Endothelial cell of umbilical vein (primary cell): Measurements from ENCODE around the gene PGLYRP4. TPM values are rescaled to one million over a fixed set of nuclear protein-coding genes. Genes with fewer than 3 reads are reported as not detected.

ENCODE experiments used
- BruUV-seq: library from RNA; stranded (reverse); fragments of 400-500 nt; replicated peaks from 2 replicates; lab custom pipeline; 2021; lab: Mats Ljungman, UMichigan
- CTCF ChIA-PET: fragments of 300-600, 350-600 bp; sonication (Branson Sonifier 250); formaldehyde crosslinking; loops from one replicate; lab custom pipeline; 2021; ENCODE audit warnings: antibody characterized with exemption, inconsistent platforms; lab: Charles Lee
- POLR2A ChIA-PET: fragments of 300-600, 350-600 bp; sonication (Branson Sonifier 250); formaldehyde crosslinking; loops from one replicate; lab custom pipeline; 2021; ENCODE audit warnings: antibody characterized with exemption, inconsistent platforms; lab: Charles Lee
- DNase-seq: peaks from one replicate; pipeline ENCODE4 v3.0.0-alpha.2; 2011; ENCODE audit warnings: low read depth, low spot score
- FAIRE-seq: peaks from 2 replicates; lab custom pipeline; 2011; peaks lifted over from hg19 to GRCh38; lab: Jason Lieb, UNC
- H2AFZ ChIP-seq: 2 replicates; pipeline ENCODE4 v1.6.0; 2012; ENCODE audit warnings: low read depth, low read length, control low read depth, inconsistent platforms
- H3K27ac ChIP-seq: 2 replicates; pipeline ENCODE4 v1.5.1; 2011; ENCODE audit warnings: low read depth, mild to moderate bottlenecking, control low read depth, low read length, moderate library complexity; ENCODE audit not compliant: insufficient read depth
- H3K27me3 ChIP-seq, 2 experiments: 2 replicates each; pipeline versions ENCODE4 v1.6.0 to v1.6.1; 2011; ENCODE audit warnings: low read length in 2 of 2, mixed read lengths in 1 of 2; ENCODE audit not compliant: control insufficient read depth in 2 of 2, insufficient read depth in 2 of 2
- H3K36me3 ChIP-seq, 2 experiments: 2 replicates in 1 of 2; 3 replicates in 1 of 2; pipeline ENCODE4 v1.5.1; 2011; ENCODE audit warnings: low read length in 2 of 2, mild to moderate bottlenecking in 1 of 2, moderate library complexity in 1 of 2; ENCODE audit not compliant: control insufficient read depth in 2 of 2, insufficient read depth in 2 of 2; ENCODE audit errors: extremely low read depth in 1 of 2
- H3K4me1 ChIP-seq: 3 replicates; pipeline ENCODE4 v1.5.1; 2011; ENCODE audit warnings: mild to moderate bottlenecking, low read length; ENCODE audit not compliant: control insufficient read depth, insufficient read depth; ENCODE audit errors: extremely low read depth
- H3K4me2 ChIP-seq: 2 replicates; pipeline ENCODE4 v1.6.1; 2011; ENCODE audit warnings: low read length, control low read depth, mixed read lengths; ENCODE audit not compliant: insufficient read depth
- H3K4me3 ChIP-seq, 3 experiments: fragments of 200-600 bp in 1 of 3; sonication (generic), shearing (Covaris generic) in 1 of 3; replicated peaks in 1 of 3; 2 replicates each; pipeline ENCODE4 v1.5.1; 2011 to 2016; ENCODE audit warnings: control low read depth in 3 of 3, low read length in 3 of 3, mild to moderate bottlenecking in 2 of 3, inconsistent platforms in 1 of 3, low read depth in 1 of 3, moderate library complexity in 1 of 3; ENCODE audit not compliant: insufficient read depth in 1 of 3
- H3K79me2 ChIP-seq: 2 replicates; pipeline ENCODE4 v1.6.0; 2012; ENCODE audit warnings: low read length, inconsistent platforms; ENCODE audit not compliant: control insufficient read depth, insufficient read depth
- H3K9ac ChIP-seq: replicated peaks from 2 replicates; pipeline ENCODE3; 2011; ENCODE audit warnings: low read length, control low read depth; ENCODE audit not compliant: insufficient read depth; ENCODE audit errors: extremely low read depth
- H3K9me1 ChIP-seq: replicated peaks from 3 replicates; pipeline ENCODE4 v1.6.0; 2011; ENCODE audit warnings: mild to moderate bottlenecking, low read length; ENCODE audit not compliant: control insufficient read depth, insufficient read depth; ENCODE audit errors: extremely low read depth
- H3K9me3 ChIP-seq: replicated peaks from 2 replicates; pipeline ENCODE4 v1.5.1; 2012; ENCODE audit warnings: low read length, inconsistent platforms; ENCODE audit not compliant: control insufficient read depth, insufficient read depth
- H4K20me1 ChIP-seq: replicated peaks from 2 replicates; pipeline ENCODE3; 2011; ENCODE audit warnings: mild to moderate bottlenecking, low read length; ENCODE audit not compliant: control insufficient read depth, insufficient read depth; ENCODE audit errors: extremely low read depth
- EZH2 ChIP-seq: IDR thresholded peaks from 2 replicates; pipeline ENCODE4 v1.6.1; 2012; ENCODE audit warnings: borderline replicate concordance, low read depth, mild to moderate bottlenecking, moderate library complexity, low read length, inconsistent platforms; ENCODE audit not compliant: severe bottlenecking
- FOS ChIP-seq: IDR thresholded peaks from 2 replicates; pipeline ENCODE4 v1.6.1; 2011; ENCODE audit warnings: mild to moderate bottlenecking, low read length, moderate library complexity, borderline replicate concordance; ENCODE audit not compliant: insufficient read depth
- GATA2 ChIP-seq: IDR thresholded peaks from 2 replicates; pipeline ENCODE4 v1.7.0; 2011; ENCODE audit warnings: low read depth, mild to moderate bottlenecking, moderate library complexity, mixed read lengths, low read length; ENCODE audit not compliant: insufficient read length, insufficient read depth
- JUN ChIP-seq: IDR thresholded peaks from 2 replicates; pipeline ENCODE4 v1.6.1; 2011; ENCODE audit warnings: borderline replicate concordance, low read depth; ENCODE audit not compliant: insufficient read length, insufficient read depth
- MYC ChIP-seq: IDR thresholded peaks from one replicate; pipeline ENCODE4 v1.6.1; 2011; ENCODE audit warnings: mild to moderate bottlenecking, low read depth, low read length
- POLR2A ChIP-seq: IDR thresholded peaks from 2 replicates; pipeline ENCODE4 v1.6.1; 2012; ENCODE audit warnings: low read depth, mild to moderate bottlenecking, control low read depth, low read length
- POLR2AphosphoS5 ChIP-seq: IDR thresholded peaks from 2 replicates; pipeline ENCODE4 v1.6.1; 2012; ENCODE audit warnings: low read depth, mild to moderate bottlenecking, control low read depth, low read length, moderate library complexity; ENCODE audit not compliant: insufficient read depth
- dilution Hi-C: fragments of 300-500 bp; cut with MboI; formaldehyde crosslinking; loops from one replicate; pipeline ENCODE4 v1.15.0; 2019; ENCODE audit warnings: low sequenced_read_pairs; ENCODE audit not compliant: extremely low pct_ligation_motif_present
- intact Hi-C: fragments of 100-400 bp; cut with micrococcal nuclease; formaldehyde crosslinking; loops from one replicate; pipeline ENCODE4 v1.10.0; 2022
- polyA plus RNA-seq, 4 experiments: library from polyadenylated mRNA; depleted of rRNA in 3 of 4; stranded (reverse) in 3 of 4; unstranded in 1 of 4; fragments of >200 nt; gene quantifications; 2 replicates each; pipeline versions ENCODE4 v1.2.1 to v1.2.3, GENCODE V29; 2011 to 2012; ENCODE audit warnings: missing spikeins in 1 of 4
- total RNA-seq: library from RNA; stranded (reverse); gene quantifications from 2 replicates; pipeline ENCODE4 v1.2.3, GENCODE V29; 2021
- TF ChIP-seq, protein P1 (sequence below): IDR thresholded peaks from 2 replicates; pipeline ENCODE4 v1.6.1; 2011; ENCODE audit not compliant: insufficient read depth, insufficient read length
- TF ChIP-seq, protein P2 (sequence below), 2 donors: IDR thresholded peaks; 1 replicate in 1 of 2; 2 replicates in 1 of 2; pipeline ENCODE4 v1.5.1; 2011; ENCODE audit warnings: low read length in 2 of 2, mild to moderate bottlenecking in 2 of 2, moderate library complexity in 2 of 2, control low read depth in 1 of 2, inconsistent platforms in 1 of 2, low read depth in 1 of 2; ENCODE audit not compliant: insufficient read depth in 1 of 2; ENCODE audit errors: extremely low read depth in 1 of 2

PGLYRP4 gene
- total and polyA plus RNA-seq, 2 donors (not counting 3 experiments of a cell fraction or from before 2014, with no cell fraction given) = not detected

DNA sequence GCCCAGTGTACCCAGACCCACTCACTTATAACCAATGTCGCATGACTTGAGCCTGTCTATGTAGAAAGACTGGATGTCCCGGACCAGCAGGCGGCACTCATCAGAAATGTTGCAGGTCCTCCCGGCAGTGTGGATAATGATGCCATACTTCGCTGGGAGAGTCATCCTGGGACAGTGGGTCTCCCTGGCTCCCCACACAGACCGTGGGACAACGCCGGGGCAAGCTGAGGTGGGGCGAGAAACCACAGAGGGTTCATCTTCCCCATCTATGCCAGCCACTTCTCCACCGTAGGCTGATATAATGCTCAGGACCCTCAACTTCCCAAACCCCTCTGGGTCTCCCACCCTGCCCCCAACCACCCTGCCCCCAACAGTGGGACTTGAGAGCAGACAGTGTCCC is 8.3 kb downstream of the PGLYRP4 start:
- no TSS peak for BruUV-seq
- Histone ChIP-seq H2AFZ (no peak overlapping the region), H3K36me3 (no peaks in the 10 kb centered on the region), H3K4me3 (no peak overlapping the region), H3K4me1 (no peaks in the 10 kb centered on the region), H3K9ac (no peak overlapping the region), H3K79me2 (no peaks in the 10 kb centered on the region), H3K27ac (no peak overlapping the region), H3K9me3 (no peaks in the 10 kb centered on the region), H3K9me1 (no peaks in the 10 kb centered on the region), H3K4me2 (no peak overlapping the region), H3K27me3 (peaks cover under 1 to 3% of the 10 kb centered on the region in 2 experiments), H4K20me1 (no peaks in the 10 kb centered on the region)
- no peak for FAIRE-seq
- intact Hi-C loops = no loop called here
- no peak for DNase-seq
- CTCF ChIA-PET = no interaction called here
- dilution Hi-C loops = no loop called here
- TF ChIP-seq, protein P1, sequence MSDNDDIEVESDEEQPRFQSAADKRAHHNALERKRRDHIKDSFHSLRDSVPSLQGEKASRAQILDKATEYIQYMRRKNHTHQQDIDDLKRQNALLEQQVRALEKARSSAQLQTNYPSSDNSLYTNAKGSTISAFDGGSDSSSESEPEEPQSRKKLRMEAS = no peak
- TF ChIP-seq GATA2 (no peak), FOS (no peak), POLR2AphosphoS5 (no peak), JUN (no peak), MYC (no peak), EZH2 (no peak), POLR2A (no peak)
- TF ChIP-seq, protein P2, sequence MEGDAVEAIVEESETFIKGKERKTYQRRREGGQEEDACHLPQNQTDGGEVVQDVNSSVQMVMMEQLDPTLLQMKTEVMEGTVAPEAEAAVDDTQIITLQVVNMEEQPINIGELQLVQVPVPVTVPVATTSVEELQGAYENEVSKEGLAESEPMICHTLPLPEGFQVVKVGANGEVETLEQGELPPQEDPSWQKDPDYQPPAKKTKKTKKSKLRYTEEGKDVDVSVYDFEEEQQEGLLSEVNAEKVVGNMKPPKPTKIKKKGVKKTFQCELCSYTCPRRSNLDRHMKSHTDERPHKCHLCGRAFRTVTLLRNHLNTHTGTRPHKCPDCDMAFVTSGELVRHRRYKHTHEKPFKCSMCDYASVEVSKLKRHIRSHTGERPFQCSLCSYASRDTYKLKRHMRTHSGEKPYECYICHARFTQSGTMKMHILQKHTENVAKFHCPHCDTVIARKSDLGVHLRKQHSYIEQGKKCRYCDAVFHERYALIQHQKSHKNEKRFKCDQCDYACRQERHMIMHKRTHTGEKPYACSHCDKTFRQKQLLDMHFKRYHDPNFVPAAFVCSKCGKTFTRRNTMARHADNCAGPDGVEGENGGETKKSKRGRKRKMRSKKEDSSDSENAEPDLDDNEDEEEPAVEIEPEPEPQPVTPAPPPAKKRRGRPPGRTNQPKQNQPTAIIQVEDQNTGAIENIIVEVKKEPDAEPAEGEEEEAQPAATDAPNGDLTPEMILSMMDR (IDR thresholded peaks at IDR 0.05; ENCODE audit: extremely low read depth in 1 of 2, insufficient read depth in 1 of 2, low read depth in 1 of 2, low read length in 2 of 2) = no peak
- POLR2A ChIA-PET = no interaction called here
